ENCODE measurements around the gene CLIC3.
A peak's percentile ranks its signal among the peaks of the same experiment; 100 is the strongest.

The CLIC3 gene

GRCh38 chr9:136949817-136950655 lies 46.3 kb downstream of the CLIC3 start:
- peak; percentile 89 to 98 (median 94) for DNase-seq

GRCh38 chr9:136949239-136949816 lies 47.0 kb downstream of the CLIC3 start:
- no peak for DNase-seq

- DNase-seq = no peak
Observed at GRCh38 chr9:136947955-136948510, 48.3 kb downstream of the CLIC3 start.

- DNase-seq = no peak
Observed at GRCh38 chr9:136947028-136947891, 49.1 kb downstream of the CLIC3 start.

GRCh38 chr9:136946228-136947027 lies 49.9 kb downstream of the CLIC3 start:
- no peak for DNase-seq

- DNase-seq = no peak
Observed at GRCh38 chr9:136945333-136946227, 50.8 kb downstream of the CLIC3 start.
